ENCODE measurements around the gene C10orf71.

The C10orf71 gene

DNA sequence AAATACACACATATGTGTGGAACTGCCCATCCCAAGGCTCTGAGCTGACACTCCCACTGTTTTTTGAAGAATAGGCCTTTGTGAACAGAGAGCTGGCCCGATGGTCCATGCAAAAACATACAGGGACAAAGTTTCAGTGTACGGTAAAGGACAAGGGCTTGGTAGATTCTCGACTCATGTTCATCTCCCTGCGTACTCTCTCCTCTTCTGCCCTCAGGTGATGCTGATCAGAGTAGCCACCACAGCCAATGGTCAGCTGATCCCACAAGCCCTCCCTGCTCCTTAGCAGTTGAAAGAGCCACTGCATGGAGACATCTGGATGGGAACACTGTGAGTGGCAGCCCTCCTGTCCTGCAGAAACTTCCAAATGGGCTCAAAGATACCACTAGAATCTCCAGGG is 23.1 kb upstream of the C10orf71 start:
- no peak for DNase-seq

DNA sequence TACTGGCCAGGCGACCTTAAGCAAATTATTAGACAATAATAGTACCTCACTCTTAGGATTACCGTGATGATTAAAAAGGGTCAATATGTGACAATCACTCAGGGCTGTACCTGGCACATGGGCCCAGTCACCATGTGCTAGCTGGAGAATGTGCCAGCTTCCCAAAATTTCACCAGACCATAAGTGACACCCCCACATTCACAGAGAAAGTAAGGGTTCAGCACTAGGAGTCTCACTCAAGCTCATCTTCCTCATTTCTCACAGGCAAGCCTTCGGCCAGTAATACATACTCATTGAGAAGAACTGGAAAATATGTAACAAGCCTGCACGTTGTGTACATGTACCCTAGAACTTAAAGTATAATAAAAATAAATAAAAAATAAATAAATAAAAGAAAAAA is 22.4 kb upstream of the C10orf71 start:
- no peak for DNase-seq

DNA sequence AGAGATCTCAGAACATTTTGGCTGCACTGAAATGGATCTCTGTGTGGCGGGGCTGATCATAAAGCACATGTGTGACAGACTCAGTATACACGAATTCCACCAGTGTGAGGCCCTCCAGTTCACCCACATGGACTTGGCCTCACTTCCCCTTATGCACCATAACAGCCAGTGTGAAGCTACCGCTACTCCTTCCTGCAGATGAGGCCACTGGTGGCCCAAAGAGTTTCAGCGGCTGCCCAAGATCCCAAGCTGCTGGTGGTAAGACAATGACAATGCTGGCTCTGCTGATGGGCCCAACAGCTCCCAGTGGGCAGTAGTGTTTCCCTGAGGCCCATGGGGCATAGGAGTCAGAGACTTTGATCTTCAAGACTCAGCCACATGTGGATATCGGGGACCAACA is 21.0 kb upstream of the C10orf71 start:
- peak; percentile 14 for DNase-seq

DNA sequence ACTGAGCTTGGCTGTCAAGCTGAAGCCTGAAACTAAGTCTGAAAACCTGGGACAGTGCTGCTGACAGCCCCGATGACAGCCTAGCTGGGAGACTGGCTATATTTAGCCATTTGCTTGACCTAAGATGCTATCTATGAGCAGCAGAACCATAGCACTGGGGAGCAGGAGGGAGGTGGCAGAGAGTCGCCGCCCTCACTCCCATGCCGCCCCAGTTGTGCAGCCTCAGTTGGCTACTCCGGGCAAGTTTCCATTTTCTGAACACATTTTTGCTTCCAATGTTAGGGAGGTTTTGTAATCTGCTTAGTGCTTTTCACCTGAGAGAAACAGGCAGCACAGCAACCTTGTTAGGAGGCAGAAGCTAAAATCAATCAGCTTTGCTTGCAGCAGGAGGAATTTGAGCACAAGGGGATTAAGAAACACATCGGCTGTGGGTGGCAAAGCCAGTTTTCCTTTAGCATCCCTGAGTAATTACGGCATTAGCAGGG is 20.4 kb upstream of the C10orf71 start:
- no peak for DNase-seq

DNA sequence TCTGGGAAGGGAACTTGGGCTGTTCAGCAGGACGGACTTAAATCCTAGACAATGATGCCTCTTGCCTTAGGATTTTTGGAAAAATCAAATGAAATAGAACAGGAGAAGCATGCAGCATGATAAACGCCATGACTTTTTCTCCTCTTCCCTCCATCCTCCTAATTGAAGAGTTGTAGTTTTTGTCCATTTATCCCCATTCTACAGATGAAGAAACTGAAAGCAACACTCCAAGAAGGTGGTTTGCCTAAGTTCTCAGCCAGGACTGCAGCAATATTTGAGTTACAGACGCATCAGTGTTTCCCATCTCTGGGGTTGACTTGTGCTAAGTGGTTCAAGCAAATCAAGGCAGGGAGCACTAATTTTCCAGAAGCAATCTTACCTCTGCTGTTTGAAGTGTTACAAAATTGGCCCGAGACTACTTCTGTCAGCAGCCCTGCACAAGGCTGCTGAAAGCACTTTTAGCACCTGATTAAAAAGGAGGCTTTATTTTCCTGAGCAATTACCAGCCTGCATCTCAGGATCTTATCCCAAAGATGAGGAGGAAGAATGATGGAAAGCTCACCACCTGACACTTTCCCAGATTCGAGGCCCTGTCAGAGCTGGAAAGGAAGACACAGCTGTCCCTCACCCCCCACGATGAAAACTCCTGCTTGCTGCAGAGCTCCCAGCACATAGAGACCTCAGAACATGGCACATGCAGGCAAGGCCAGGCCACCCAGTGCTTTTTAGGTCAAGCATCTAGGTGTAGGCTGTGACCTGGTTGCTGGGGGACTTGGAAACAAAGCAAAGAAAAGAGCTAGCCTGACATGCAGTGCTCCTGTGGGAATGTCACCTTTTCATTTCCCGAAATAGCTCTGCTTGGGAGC is 19.7 kb upstream of the C10orf71 start:
- no peak for DNase-seq

DNA sequence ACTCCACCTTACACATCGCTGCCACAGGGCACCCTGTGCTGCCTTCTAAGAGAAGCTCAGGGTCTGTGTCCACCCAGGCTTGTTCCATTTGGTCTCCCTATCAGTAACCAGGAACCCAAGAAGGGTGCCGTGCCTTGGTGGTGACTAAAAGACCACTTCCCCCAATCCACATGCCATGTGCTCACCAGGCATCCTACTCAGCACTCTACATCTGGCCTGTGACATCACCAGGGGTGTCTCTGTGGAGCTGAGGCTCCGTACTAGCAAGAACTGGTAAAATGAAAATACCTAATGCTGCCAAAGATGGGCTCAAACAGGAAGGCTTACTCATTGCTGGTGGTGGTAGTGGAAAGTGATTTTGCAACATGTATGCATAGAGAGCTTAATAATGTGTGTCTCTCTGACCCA is 19.0 kb upstream of the C10orf71 start:
- DNase-seq: no peak

DNA sequence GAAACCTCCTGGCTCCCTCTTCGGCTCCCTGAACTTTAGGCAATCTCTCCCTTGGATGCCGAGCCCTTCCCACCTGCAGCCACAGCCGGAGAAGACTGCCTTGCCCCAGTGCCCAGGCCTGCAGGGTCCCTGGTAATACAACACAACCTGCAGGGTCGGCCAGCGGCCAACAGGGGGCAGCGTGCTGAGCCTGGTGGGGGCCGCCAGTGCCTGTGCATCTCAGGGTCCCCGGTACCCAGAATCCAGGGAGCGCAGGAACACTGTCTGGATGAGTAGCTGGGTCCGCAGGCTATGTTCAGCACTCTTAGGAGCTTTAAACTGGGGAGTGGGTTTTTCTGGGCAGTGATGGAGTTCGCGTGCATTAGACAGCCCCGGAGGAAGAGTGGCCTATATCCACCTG is 17.5 kb upstream of the C10orf71 start:
- DNase-seq: no peak

DNA sequence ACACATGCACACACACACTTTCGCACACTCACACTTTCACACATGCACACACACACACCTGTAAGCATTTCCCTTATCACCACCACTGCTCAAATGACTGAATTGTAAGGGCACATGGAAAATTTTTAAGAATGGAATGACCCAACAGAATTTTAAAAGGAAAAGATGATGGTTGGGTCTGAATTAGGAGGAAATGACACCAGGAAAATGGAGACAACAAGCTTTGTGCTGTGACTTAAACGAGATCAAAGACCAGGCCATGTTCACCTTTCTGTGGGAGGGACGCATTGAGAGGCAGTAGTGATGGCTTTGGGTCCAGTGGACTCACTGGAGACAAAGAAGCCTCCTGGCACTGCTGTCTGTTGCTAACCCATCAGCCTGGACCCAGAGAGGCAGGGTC is 16.7 kb upstream of the C10orf71 start:
- no peak for DNase-seq

DNA sequence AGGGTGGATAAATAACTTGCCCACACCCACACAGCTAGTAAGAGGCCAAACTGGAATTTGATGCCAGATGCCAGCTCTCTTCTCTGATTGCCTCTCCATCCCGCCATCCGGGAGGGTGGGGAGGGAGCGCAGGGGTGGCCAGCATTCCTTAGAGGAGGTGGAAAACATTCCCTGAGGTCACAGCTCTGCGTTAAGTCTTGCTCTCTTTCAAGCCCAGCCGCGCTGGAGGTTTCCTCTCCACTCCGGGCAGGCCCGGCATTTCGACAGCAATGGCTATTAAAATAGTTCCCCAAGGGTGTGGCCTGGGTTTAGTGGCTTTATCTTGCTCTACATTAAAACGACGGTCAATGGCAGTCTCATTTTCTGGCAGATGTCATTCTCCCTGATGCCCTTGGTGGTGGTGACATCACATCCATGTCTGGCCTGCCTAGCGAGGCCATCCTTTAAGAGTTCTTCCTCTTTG is 16.1 kb upstream of the C10orf71 start:
- DNase-seq: no peak

DNA sequence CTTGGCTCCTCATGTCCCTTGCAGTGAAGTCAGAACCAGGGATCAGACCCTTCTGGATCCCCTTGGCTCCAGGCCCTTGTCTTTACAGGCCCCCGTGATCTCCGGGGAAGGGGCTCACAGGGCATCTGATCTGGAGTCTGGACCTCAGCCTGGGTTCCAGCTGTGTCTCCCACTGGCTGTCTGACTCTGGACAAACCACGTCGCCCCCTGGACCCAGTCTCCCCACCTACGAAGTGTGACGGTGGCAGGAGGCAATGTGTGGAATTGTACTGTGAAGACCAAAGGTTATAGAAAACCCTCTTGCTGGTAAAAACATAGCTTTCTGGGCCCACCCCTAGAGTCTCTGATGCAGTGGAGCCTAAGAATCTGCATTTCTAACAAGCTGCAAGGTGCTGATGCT is 15.5 kb upstream of the C10orf71 start:
- no peak for DNase-seq

DNA sequence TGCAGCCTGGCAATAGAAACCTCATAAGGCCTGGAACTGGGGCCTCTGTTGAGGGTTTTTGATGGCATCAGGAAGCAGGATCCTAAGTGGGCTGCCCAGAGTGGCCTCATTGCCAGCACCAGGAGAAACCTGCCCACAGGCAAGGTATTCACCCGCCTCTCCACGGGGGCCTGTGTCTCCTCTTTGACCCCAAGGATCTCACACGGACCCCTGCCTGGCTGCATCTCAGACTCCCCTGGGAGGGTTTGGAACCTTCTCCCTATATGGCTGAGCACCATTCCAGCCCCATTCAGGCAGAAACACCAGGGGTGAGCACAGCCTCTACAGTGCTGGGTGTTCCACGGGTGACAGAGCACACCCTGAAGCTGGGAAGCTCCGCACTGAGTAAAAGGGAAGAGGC is 14.6 kb upstream of the C10orf71 start:
- no peak for DNase-seq

DNA sequence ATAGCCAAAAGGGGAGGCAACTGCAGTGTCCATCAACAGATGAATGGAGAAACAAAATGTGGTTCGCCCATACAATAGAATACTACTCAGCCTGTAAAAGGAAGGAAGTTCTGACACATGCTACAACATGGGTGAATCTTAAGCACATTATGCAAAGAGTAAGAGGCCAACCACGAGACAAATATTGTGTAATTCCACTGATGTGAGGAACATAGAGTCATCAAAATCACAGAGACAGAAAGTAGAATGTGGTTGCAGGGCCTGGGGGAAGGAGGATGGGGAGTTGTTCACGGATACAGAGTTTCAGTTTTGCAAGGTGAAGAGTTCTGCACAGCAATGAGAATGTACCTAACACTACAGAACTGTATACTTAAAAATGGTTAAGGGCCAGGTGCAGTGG is 13.7 kb upstream of the C10orf71 start:
- no peak for DNase-seq

DNA sequence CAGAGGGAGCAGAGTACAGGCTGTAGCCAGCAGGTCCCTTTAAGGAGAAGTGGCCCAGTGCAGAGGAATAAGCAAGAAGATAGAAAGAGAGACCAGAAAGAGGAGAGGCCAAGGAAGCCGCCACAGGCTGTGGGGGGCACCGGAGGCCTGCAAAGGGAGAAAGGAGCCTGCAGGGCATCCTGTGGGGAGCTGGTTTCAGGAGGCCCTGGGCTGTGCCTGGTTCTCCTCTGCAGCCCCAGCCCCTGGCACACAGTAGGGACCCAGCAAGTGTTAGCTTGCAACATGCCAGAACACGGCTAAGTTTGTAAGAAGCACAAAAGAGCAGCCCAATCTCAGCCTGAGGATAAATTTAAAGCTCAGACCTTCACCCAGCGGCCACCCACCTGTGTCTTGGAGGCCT is 12.3 kb upstream of the C10orf71 start:
- no peak for DNase-seq

DNA sequence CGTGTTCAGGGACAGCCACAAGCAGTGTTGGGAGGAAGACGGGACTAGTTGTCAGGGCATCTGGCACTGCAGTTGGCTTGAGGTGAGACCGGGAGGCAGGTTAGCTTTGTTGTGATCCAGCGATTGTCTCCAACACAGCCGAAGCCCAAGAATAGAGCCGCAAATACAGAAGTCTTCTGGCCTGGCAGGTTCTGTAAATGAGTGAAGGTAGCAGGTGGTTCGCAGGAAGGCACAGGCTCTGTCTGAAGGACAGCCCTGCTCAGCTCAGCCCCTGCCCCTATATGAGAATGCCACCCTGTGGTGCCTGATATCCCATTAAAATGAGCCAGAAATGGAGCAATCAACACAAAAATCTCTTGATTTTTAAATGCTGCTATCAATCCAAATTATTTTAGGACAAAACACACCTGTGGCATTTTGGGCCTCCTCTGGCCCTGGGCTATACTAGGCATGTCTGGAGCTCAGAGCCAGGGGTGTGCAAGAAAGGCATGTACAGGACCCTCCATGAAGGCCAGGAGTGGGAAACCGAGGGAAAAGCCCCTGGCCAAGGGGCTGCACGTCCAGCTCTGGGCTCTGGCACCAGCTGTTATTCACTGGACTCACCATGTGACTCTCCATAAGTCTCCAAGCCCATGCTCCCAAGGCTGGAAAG is 11.2 kb upstream of the C10orf71 start:
- no peak for DNase-seq

DNA sequence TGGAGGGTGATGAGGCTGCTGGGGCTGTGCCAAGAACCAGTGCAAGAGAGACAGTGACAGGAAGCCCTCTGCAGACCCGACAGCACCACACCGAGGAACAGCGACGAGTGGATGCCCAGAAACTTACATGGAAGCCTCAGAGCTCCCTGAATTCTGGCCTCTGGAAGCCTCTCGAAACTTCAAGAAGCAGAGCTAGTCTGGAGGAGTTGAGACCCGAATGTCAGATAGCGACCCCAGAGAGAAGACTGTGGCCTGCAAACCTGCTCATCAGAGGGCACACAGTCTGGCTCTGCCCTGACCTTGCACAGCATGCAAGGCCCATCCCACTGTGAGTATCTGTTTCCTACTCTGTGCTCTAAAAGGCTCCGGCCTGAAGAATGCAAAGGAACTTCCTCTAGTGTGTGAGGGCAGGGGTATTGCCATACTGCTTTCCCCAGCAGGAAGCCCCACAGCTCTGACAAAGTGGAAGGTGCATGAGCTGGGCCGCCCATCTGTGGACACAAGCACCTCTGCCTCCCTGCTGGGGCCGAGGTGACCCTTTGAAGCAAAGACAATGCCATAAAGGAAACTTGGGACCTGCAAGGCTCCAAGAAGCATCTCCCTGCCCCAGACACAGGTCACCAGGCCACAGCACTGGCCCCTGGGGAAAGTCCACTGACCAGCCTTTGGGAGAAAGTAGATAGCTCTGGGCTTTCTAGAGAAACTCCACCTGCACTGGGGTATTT is 10.5 kb upstream of the C10orf71 start:
- DNase-seq: no peak

DNA sequence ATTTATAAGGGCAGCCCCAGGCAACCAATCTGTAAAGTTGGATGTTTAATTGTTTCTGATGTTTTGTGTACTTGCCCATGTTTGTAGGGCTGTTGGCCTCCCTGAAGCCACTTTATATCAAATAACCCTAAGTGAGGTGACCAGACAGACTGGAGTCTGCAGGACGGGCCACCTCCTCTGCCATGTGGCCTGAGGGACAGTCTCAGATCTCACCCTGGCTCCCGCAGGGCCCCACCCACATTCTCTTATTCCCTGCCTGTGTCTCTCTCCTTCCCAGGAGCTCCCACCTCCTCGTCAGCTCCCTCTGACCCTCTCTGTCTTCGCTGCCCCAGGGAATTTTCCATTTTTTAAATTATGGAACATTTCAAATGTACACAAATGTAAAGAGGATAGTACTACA is 9.5 kb upstream of the C10orf71 start:
- DNase-seq: no peak

DNA sequence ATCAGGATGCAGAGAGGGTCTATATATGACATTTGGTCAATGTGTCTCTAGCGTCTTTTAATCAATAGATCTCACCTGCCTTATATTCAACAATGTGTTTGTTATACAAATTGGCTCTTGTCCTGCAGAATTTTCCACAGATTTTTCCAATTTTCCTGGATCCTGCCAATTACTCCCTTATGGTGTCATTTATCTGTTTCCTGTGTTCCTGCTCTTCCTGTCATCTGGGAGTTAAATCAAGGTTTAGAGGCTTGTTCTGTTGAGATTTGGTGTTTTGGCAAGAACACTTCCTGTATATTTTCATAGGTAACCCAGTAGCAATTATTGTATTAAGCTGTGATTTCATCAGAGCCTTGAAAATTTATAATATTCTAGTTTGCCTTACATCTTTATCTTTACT is 8.8 kb upstream of the C10orf71 start:
- DNase-seq: no peak

DNA sequence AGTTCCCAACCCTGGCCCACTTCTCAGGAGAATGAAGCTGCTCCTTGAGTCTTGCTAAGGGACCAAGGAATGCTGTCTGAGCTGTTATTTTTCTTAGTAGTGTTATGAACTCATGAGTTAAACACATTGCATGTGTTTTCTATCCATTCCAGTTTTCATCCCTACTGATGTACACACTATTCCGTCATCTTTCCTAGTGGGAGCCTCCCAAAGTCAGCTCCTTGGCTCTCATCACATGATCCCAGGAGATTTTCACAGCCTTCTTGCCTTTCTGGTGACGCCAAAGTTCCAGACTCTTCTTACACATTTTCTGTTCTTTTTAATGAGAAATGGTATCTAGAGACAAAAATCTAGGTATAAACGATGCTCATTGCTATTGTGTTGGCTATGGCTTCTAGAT is 8.4 kb upstream of the C10orf71 start:
- no peak for DNase-seq

DNA sequence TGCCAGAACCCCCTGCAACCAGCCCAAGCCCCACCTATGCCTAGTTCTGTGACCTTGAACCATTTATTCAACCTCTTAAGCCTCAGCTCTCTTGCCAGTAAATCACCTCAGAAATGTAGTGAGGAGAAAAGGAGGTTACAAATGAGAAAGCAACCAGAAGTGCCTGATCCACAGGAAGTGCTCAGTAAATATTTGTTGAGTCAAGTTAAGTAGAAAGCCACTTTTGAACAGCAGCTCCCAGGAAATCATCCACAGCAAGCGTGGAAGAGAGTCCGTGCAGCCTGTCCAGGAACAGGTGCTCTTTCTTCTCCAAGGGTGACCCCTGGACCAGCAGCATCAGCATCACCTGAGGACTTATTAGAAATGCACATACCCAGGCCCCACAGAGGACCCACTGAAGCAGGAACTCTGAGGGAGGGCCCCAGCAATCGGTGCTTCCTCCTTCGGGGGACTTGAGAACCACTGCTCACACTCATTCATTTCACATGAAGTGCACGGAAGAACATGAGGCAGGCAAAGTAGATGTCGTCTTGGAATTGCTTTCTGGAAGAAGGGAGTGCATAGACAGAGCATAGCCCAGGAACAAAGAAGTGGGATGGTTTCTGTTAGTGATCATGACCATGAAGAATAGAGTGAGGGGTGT is 6.3 kb upstream of the C10orf71 start:
- DNase-seq: no peak

DNA sequence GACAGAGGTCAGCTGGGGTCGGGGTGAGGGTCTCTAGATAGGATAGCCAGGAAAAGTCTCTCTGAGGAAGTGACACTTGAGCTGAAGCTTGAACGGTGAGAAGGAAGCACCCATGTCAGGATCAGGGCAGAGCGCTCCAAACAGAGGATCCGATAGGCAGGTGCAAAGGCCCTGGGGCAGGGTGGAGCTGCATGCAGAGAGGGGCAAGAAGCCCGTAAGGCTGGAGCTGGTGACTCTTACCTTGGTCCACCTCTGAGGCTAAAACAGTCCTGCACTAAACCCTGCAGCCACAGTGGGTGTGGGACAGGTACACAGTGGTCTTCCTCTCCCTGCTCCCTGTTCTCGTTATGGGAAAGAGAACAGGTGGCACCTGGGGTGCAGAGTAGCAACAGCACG is 5.8 kb upstream of the C10orf71 start:
- no peak for DNase-seq

DNA sequence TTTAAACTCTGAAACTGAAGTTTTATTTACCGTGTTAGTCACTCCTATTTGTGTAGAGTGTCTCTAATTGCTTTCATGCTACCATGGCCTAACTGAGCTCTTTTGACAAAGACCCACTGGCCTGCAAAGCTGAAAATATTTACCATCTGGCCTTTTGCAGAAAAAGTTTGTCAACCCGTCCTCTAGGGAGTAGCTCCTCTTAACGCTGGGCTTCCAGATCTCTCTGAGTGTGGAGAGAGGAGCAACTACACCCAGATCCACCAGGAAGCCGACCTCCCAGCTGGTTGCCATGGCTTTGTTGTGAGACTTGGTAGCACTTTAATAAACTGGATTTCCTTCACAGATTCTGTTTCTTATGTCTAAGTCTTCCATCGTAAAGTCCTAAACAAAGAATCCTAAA is 4.2 kb upstream of the C10orf71 start:
- DNase-seq: no peak

DNA sequence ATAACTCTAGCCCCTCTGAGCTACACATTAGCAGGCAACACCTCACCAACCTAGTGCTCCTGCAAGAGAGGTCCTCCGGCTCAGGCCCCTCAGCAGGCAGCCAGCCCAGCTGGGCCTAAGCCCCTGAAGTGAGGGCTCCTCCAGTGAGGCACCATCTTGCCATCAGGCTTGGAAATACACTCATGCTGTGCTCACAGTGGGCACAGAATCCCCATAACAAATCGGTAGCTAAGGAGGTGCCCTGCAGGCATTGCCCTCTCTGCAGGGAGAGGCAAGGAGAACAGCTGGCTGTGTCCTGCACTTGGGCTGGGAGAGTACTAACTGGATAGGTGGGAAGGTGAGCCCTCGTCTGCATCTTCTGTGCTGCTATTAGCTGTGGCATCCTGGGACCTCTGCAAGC is 3.7 kb upstream of the C10orf71 start:
- DNase-seq: no peak

DNA sequence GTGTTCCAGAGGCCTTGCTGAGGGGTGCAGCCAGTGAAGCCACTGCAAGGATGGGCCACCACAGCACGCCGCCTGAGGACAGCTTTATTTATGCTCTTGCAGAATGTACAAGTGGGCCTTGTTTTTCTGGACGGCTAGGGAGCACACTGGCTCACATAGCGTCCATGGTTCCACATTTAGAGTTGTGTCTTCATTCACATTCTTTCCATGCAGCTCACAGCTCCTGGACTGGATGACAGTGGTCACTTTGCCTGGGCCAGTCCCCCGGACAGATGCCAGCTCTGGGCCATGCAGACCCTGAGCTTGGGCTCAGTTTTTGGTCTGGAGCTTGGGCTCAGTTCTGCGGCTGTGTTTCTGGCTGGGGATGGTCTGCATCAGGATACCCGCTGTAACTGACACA is 2.6 kb upstream of the C10orf71 start:
- DNase-seq: no peak
